Esophagus muscularis mucosa (tissue), 4 donors: ENCODE measurements around the gene CPT1A.
A peak's percentile ranks its signal among the peaks of the same experiment; 100 is the strongest.

Experiments
- CTCF ChIP-seq, 3 experiments: fragments of 200-600 bp in 2 of 3; fragments of 450-650 bp in 1 of 3; sonication (generic) in 2 of 3; IDR thresholded peaks; one replicate each; pipeline ENCODE4 v1.5.1; 2017 to 2019; ENCODE audit warnings: antibody characterized with exemption in 3 of 3, mild to moderate bottlenecking in 2 of 3, moderate library complexity in 1 of 3
- EP300 ChIP-seq: sonication (generic); formaldehyde crosslinking; IDR thresholded peaks from one replicate; pipeline ENCODE4 v1.6.1; 2017; ENCODE audit warnings: antibody characterized with exemption
- POLR2A ChIP-seq: fragments of 450-650 bp; IDR thresholded peaks from one replicate; pipeline ENCODE4 v1.6.1; 2017; ENCODE audit warnings: antibody characterized with exemption, moderate library complexity, mild to moderate bottlenecking, low read depth
- POLR2AphosphoS5 ChIP-seq, 2 donors: sonication (generic); formaldehyde crosslinking; IDR thresholded peaks; one replicate each; pipeline ENCODE4 v1.6.1; 2017; ENCODE audit warnings: antibody characterized with exemption in 2 of 2

GRCh38 chr11:68749229-68750123 lies 92.2 kb downstream of the CPT1A start:
- TF ChIP-seq EP300, result no peak
- TF ChIP-seq CTCF (IDR thresholded peaks at IDR 0.05), result no peak
- no peak for TF ChIP-seq POLR2A
- peak in 1 of 2 donors; percentile 21 for TF ChIP-seq POLR2AphosphoS5 (IDR thresholded peaks at IDR 0.05)
